Stimulated activated CD4-positive, alpha-beta T cell treated with anti-CD3 and anti-CD28 coated beads, TNF-alpha, amount 100 ng/mL, for 48 hours (primary cell): ENCODE results near the gene OTX2.

ENCODE experiments used
- DNase-seq, 3 donors: peaks; one replicate each; pipeline ENCODE4 v3.0.0-alpha.2; 2020; ENCODE audit warnings: low read depth in 3 of 3

Gene OTX2

DNA sequence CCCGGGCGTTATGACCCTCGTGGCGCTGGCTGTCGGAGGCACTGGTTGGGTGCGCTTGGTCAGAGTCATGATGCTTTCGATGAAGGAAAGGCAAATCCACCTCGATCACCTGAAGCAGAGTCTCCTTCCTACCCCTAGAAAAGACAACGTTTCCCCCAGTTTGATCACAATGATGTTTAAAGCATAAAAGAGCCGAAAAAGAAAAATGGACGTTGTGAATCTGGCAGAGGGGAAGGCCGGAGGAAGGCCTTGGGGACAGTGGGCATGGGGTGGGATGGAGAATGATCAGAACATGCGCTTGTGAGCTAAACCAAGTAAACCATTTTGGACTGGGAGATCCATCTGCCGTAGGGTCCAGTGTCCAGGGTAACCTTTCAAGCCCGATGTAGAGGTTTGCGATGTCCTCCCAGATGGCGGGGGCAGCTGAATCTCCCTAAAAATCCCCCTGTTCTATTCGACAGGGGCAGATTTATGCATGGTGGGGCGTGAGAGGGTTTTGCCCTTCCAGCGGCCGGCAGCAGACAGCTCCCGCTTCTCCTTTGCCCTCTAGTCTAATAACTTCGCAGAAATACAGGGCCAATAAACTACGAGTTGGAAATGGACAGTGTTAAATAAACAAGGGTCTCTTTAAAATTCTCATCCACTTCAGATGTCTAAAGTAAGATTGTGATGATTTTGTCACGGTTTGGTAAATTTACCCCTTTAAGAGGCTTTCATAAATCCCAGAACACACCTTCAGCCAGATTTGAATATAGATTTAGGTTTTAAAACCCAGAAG is 2.3 kb upstream of the OTX2 start:
- no peak for DNase-seq

DNA sequence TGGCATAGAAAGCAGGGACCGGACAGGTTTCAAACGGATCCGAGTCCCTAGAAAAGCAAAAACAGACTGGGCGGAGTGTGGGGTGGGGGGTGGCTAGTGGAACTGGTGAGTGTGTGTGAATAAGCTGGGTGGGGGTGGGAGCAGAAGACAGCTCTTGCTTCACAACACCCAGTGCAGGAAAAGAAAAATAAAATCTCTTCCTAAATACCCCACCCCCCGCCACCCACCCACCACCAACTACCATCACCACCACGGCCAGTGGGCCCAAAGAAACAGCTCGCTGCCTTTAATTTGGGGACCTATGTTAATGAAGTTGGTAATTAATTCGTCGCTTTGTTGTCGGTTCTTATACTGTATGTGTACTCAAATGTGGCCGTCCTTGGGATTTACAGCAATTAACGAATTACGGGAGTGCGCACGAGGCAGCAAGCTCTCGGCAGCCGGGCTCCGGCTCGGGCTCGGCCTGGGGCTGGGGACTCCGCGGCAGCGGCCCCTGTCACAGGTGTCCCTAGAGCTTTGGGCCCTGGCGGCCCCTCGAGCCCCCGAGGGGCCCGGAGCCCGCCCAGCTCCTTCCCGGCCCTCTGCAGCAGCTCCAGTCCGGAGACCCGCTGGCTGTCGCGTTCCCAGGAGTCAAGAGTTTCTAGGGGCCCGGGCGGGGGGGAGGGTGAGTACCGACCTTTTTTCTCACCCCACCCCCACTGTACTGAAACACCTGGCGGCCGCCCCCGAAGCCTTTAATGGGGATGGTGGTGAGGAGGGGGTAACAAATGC is 1.5 kb upstream of the OTX2 start:
- no peak for DNase-seq

DNA sequence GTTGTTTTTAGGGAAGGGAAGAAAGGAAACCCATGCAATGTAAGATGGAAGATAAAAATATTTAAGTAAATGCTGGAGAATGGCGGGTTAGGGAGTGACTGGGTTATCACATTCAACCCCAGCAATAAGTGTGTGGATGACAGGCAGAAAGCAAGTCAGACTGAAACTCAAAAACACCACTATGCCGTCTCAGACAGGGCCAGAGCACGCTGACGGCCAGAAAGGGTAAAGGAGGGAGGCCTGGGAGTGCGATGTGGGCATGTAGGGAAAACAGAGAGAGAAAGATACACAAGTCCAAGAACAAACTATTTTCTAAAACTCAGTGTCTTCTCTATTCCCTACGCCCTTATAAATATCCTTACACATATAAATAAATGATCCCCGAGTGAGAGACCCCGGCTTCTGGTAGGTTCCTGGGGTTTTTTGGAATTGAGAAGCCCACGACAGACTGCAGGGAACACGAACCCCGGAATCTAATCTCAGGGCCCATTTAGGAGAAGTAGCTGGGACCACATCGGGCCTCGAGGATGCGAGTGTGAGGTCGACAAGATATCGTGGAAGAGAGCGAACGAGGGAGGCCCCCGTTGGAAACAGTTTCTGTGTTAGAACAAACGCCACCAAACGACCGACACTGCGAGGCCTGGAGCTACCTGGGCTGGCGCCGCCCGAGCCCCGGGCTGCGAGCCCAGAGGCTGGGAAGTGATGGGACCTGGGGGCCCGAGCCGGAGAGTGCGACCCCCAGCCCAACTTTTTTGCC is 735 bp upstream of the OTX2 start:
- DNase-seq, result no peak

DNA sequence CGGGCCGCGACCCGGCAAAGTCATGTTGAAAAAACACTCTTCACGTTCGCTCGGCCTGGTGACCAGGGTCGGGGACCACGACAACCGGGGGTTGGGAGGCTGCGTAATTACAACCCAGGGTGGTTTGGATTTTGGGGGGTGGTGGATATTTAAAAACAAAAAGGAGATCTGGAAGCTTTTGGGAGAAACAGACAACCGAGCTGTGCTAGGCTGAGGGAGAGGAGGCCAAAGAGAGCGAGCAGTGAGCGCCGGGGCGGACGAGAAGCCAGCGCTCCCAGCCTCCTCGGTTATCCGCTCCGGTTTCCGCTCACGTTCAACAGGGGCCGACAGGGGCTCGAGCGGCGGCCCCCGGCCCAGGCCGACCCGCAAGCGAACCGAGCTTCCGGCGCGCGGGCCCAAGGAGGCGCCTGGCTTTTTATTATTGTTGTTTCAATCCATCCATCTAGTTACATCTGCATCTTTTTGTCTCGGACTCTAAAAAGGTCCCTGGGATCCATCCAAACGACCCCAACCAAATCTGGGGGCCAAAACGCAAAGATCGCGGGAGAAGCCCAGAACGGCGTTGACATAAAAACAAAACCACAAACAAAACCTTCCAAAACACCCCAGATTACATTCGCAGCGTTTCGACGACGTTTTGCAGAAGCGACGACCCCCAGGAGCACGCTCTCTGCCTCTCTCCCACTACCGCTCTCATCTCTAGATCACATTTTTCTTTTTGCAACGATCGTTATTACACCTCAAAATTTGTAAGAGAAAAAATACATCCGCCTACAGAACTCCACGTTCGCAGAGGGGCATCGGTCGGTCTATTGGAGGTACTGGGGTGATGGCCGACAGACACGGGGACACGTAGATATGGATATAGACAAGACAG is 771 bp downstream of the OTX2 start:
- DNase-seq, result no peak

DNA sequence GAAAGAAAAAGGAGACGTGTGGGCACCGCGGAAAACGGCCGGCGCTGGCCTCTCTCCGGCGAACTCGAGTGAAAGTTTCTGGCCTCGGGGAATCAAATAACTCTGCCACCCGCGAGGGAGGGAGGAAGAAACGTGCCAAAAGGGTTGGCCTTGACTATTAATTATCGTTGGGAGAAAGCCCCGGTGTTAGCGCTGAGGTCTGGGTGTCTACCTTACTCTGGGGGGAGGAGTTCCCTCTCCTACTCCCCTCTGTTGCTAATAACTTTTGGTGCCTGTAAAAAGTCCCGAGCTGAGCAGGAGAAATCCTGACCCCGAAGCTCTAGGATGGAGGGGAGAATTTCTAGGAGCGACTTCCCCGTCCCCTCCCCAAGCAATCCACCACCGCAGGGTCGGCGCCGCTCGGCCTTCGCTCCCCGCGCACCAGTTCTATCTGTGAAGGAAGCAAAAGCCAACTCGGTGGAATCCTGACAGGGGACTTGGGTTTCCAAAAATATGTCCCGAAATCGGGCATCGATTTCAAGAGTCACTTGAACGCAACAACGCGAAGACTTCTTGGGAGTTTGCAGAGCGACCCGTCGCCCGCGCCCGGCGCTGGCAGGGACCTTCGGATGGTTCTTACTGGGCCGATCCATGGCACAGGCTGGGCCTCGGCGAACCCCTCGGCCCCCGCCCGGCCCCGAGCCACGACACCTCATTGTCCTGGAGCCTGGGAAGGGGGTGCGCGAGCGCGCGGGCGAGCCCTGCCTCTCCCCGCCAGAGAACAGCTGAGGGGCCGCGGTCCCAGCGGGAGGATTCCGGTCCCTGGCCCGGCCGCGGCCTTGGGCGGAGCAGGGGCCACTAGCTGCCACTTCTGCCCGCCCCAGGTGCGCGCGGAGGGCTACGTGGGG is 1.7 kb downstream of the OTX2 start:
- no peak for DNase-seq

DNA sequence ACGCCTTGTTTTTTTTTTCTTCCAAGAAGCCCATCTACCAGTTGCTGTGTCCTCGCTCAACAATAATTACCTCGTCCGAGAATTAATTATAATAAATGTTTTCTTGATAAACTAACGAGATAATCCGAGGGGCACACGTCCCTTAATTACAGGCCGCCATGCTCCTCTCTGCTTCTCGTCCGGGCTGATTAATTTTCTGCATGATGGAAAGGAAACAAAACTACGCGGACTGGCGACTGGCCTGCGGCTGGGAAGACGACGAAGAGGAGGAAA is 2.2 kb downstream of the OTX2 start:
- DNase-seq, result no peak

DNA sequence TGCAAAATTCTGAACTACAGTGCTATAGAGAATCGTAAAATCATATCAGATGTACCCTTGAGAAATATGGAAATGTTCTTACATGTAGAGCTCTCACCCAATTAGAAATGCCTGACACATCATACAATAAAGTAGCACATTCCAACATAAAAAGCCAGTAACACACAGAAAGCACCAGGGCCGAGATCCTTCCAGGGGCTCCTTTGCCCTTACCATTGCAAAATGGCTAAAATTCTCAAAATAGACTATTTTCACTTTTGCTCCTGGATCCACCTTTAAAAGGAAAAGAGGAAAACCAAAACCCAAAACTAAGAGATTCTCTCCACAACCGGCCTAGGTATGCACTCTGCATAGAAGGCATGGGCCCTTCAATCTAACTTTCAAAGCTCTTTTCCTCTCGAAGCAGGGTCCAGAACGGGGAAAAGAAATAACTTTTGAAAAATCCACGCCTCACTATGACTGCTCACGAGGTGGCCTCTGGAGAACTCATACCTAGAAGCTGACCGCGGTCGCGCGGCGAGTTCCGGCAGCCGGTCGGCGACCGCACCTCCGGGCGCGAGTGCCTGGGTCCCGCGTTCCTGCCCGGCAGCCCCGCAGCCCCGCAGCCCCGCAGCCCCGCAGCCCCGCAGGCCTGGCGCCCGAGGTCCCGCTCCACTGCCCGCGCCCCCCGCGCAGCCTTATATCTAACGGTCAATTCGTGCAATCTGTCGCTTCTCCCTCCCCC is 2.7 kb downstream of the OTX2 start:
- DNase-seq, result no peak

DNA sequence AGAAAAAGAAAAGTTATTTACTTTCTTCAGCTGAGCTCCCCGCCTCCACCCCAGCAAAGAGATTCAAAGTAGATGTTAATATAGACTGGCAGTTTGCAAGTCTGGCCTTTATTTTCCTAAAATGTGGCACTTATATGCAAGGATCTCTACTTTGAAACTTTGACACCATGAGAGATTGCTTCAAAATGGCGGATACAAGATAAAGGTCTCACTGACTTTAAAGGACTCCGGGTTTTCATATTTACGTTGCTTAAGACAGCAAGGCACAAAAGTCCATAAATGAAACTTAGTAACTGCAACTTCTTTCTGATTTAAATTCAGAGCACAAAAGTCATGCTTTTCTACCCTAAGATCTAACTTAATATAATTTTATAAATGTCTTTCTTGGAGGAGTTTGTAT is 3.5 kb downstream of the OTX2 start:
- DNase-seq, result no peak

DNA sequence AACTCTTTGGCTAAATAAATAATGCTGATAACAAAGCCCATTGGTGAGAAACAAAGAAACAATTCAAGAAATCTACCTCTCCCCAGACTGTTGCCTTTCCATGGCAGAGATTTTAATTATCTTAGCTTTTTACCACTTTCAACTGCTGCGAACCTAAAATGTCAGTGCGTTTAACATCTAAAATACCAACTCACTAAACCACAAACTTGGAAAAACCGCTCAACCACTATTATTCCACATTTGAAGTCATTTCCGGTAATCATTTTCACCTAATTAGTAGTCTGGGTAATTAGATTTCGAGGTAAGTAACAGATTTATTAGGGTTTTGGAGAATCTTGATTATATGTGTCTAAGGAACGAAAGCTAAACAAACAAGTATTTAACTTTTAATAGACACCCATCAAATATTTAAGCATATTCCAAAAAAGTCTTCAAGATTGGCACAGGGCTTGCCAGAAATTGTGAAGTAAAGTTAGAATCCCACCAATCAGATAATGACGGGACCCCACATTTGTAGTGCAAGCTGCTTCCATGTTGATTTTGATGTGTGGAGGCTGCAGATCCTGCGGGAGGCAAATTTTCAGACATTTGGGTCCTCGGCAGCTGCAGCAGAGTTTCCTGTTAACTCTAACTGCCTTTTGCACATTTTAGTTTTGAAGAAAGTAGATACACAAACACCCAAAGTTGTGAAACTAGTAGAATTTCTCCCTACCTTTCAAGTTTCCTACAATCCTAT is 4.1 kb downstream of the OTX2 start:
- no peak for DNase-seq

DNA sequence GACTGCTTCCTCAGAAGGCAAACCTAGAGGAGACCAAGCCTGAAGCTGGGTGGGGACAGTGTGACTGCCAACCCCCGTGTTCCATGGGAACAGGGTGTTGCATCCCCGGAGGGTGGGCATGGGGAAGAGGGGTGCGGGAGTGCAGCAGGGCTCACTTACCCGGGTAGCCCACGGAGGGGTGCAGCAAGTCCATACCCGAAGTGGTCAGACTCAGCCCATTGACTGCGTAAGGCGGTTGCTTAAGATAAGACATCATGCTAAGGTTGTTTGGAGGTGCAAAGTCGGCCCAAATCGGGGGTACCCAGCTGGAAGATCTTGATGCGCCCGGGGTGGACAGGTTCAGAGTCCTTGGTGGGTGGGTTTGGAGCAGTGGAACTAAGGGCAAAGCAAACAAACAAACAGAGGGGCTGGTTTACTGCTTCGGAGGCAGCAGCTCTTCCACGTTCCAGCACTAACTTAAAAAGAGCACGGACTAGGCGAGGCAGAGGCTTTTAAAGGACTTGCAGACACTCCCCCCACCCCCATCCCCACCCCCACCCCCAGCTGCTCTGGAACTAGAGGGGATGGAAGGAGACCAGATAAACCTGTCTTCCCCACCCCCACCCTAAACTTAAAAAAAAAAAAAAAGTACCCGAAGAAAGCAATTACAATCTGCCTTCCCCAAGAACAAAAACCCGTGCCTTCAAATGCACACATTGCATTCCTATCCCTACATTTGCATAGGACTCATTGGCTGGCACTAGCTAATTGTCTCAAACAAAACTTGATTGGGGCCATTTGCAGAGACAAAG is 4.9 kb downstream of the OTX2 start:
- no peak for DNase-seq

DNA sequence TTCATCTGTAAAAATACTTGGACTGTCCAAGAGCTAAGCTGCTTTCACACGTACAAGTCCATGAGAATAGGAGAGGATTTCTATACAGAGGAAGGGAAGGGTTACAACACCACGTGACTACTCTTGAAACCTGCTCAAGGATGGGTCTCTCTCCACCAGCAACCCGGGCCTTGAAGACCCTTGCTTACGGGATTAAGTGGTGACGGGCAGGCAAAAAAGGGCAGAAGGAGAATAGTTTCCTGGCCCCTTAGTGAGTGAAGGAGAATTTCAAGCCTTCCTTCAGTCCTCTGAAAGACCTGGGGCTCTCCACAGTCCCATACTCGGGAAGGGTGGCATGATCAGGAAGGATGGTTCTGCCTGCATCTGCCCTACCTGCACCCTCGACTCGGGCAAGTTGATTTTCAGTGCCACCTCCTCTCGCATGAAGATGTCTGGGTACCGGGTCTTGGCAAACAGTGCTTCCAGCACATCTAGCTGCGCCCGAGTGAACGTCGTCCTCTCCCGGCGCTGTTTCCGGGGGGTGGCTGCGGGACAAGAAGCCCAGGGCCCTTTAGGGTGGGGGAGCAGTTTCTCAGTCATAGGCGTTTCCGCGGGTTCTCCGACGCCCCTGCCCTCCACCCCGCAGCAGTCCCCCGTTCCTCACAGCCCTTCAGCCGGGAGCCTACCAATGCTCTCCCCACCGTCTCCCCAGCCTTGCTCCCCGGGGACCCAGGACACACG is 6.3 kb downstream of the OTX2 start:
- no peak for DNase-seq

DNA sequence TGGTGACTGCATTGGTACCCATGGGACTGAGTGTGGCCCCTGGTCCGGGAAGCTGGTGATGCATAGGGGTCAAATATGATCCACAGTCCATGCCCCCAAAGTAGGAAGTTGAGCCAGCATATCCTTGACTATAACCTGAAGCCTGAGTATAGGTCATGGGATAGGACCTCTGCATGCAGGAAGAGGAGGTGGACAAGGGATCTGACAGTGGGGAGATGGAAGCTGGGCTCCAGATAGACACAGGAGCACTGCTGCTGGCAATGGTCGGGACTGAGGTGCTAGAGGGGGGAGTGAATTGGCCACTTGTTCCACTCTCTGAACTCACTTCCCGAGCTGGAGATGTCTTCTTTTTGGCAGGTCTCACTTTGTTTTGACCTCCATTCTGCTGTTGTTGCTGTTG is 8.4 kb downstream of the OTX2 start:
- no peak for DNase-seq

DNA sequence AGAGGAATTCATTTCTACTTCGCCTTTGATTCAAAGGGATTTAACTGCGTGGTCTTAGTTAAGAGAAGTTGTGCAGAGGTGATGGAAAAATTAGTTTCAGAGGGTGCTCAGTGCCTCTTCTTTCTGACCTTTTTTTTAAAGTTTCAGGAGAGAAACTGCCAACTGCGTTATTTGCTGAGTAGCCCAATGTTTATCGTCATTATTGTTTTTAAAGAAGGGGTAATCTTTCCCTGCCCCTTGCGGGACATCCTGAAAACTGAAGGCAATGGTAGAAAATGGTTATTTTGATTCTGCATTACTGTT is 11.0 kb downstream of the OTX2 start:
- no peak for DNase-seq

DNA sequence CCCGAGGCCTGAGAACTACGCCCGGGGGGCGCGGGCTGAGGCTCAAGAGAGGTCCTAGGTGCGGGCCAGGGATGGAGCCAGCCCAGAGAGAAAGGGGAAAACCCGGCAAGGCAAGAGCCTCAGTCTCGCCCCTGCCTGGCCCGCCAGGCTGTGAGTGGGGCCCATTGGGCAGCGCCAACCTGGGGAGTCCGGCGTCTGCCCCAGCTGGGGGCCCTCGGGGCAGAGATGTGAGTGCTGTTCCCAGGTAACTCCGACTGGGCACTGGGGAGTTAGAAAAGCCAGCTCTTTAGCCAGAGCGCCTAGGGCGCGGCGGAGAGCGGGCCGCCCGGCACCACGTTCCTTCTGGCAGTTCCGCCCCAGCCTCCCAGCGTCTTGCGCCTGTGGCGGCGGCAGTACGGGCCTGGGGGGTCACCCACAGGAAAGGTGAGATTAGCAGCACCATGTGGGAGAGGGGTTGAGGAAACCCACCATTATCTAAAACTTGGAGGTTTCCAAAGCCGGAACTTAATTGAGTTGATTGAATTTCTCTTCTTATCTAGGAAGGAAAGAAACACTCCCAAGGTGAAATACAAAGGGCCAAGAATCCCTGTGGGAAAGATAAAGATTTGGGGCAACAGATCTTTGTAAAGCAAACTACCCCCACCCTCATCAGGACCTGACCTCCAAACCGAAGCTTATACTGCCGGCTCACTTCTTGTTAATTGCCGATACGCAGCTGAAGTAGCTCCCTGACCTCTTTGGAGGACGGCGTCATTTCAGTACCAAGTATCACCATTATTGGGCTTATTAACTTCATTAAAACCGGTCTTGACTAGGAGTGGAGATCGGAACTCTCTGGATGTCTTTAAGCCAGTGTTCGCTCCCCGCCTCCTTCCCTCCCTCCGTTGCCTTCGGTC is 11.6 kb downstream of the OTX2 start:
- DNase-seq, result no peak

DNA sequence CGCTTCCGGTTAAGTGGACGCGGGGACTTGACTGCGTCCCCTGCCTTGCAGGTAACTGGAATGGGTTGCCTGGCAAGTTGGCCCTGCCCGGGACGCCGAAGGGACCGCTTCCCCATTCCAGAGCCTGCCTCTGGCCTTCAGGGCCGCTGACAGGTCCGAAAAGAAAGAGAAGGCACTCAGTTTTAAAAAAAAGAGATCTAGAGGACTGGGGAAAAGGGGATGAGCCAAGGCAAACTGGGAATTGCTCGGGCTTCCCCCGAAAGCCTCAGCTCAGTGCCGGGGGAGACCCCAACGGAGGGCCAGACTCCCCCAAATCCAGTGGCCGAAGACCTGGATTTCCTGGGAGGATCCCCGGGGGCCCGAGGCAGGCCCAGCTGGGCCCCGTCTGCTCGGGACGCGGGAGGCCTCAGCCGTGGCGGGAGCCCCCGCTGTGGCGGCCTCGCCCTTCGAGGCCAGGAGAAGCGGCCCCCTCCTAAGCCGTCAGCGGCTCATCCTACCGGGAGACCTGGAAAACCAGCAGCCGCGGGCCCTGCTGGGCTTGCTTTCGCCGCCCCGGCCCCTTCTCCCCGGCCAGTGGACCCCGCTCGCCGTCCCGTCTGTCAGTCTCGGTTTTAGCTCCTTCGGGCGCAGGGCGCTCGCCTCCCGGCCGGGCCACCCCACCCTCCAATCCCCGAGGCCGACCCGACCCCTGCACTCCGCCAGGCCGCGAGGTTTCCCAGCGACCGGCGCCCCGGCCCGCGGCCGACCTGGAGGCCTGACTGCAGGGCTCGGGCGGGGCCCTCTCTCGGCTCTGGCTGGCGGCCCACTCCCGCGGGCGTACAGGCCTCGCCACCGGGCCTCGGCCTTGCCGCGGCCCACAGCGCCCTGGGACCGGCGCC is 12.5 kb downstream of the OTX2 start:
- DNase-seq, result no peak

DNA sequence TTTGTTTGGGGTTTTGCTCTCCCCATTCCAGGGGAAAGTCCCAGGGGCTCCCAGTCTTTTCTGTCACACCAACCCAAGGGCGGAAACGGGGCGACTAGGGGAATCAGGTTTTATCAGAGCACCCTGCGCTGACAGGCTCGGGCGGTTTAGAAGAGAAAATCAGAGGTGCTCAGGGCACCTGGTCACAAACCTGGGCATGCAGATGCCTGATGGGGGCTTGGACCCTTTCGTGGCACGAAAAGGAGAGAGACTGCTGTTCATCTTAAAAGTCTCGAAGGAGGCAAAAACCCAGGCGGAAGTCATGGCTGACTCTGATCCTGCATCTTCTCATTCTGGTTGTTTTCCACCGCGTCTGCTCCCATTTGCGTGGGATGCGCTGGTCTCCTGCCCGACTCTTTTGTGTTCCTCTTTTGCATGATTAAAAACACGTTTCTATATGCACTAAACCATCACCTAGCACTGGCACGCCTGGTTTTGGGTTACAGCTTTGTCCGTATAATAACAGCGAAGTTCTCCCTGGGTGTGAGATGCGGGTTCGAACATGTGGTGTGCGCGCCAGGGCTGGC is 13.2 kb downstream of the OTX2 start:
- no peak for DNase-seq
